ENCODE data around the gene EPHA5. TPM values are rescaled to one million over a fixed set of nuclear protein-coding genes. Genes with fewer than 3 reads are reported as not detected.

EPHA5 gene
- total RNA-seq, 1 experiment from 2014 or later, result 0.04 TPM

- TF ChIP-seq ZNF219 (CRISPR knock-in tag; IDR thresholded peaks at IDR 0.05; ENCODE audit: borderline replicate concordance) (no peak), SOX15 (CRISPR knock-in tag; IDR thresholded peaks at IDR 0.05) (no peak)
Observed at GRCh38 chr4:65392488-65392887, 277.8 kb downstream of the EPHA5 start (continued).

- DNase-seq (ENCODE audit: low spot score) (no peak), ATAC-seq (no peak)
- H3K27me3 Mint-ChIP-seq (ENCODE audit: low read depth), result no peaks in the 10 kb centered on the region
- H3K4me3 Mint-ChIP-seq, result no peak overlapping the region
- no peak overlapping the region for H3K27ac Mint-ChIP-seq
- CTCF ChIA-PET, result no interaction called here
- TF ChIP-seq SP1 (CRISPR knock-in tag; conservative IDR thresholded peaks at IDR 0.05) (no peak), USF1 (CRISPR knock-in tag; IDR thresholded peaks at IDR 0.05) (no peak), TCF7 (CRISPR knock-in tag; IDR thresholded peaks at IDR 0.05; ENCODE audit: low read depth) (no peak), NFE2L1 (CRISPR knock-in tag; IDR thresholded peaks at IDR 0.05) (no peak), FOXP4 (CRISPR knock-in tag; IDR thresholded peaks at IDR 0.05) (no peak)
- POLR2A ChIA-PET, result no interaction called here
- H3K4me1 Mint-ChIP-seq, result peaks cover 4% of the 10 kb centered on the region; the same call in 1 of the 2 replicates
- H3K9me3 Mint-ChIP-seq, result peaks cover 30% of the 10 kb centered on the region
- H3K36me3 Mint-ChIP-seq, result peaks cover 2% of the 10 kb centered on the region; the same call in 1 of the 2 replicates
Observed at GRCh38 chr4:65391814-65392213, 278.5 kb downstream of the EPHA5 start.

GRCh38 chr4:65391382-65391781 lies 278.9 kb downstream of the EPHA5 start:
- H3K4me1 Mint-ChIP-seq, result peaks cover 4% of the 10 kb centered on the region; the same call in 1 of the 2 replicates
- H3K4me3 Mint-ChIP-seq, result no peak overlapping the region
- ChIA-PET POLR2A (no interaction called here), CTCF (no interaction called here)
- peaks cover 27% of the 10 kb centered on the region for H3K9me3 Mint-ChIP-seq
- no peaks in the 10 kb centered on the region for H3K27me3 Mint-ChIP-seq (ENCODE audit: low read depth)
- H3K27ac Mint-ChIP-seq, result no peak overlapping the region
- H3K36me3 Mint-ChIP-seq, result peaks cover 2% of the 10 kb centered on the region; the same call in 1 of the 2 replicates
- ATAC-seq, result no peak
- DNase-seq (ENCODE audit: low spot score), result no peak
- TF ChIP-seq KAT7 (CRISPR knock-in tag; IDR thresholded peaks at IDR 0.05; ENCODE audit: borderline replicate concordance), result no peak
- no peak for TF ChIP-seq E2F4 (CRISPR knock-in tag; IDR thresholded peaks at IDR 0.05; ENCODE audit: borderline replicate concordance, low read depth)
- TF ChIP-seq PREB (CRISPR knock-in tag; IDR thresholded peaks at IDR 0.05; ENCODE audit: borderline replicate concordance), result no peak
- no peak for TF ChIP-seq TEAD4 (CRISPR knock-in tag; IDR thresholded peaks at IDR 0.05)
- no peak for TF ChIP-seq ESRRA (CRISPR knock-in tag; IDR thresholded peaks at IDR 0.05; ENCODE audit: borderline replicate concordance)
- no peak for TF ChIP-seq NR2C2 (CRISPR knock-in tag; IDR thresholded peaks at IDR 0.05)
- no peak for TF ChIP-seq TEAD1 (CRISPR knock-in tag; IDR thresholded peaks at IDR 0.05)
- TF ChIP-seq ZNF232 (CRISPR knock-in tag; IDR thresholded peaks at IDR 0.05), result no peak
- TF ChIP-seq IRF2 (CRISPR knock-in tag; IDR thresholded peaks at IDR 0.05; ENCODE audit: borderline replicate concordance, low read depth), result no peak
- TF ChIP-seq ATF2 (CRISPR knock-in tag; IDR thresholded peaks at IDR 0.05; ENCODE audit: borderline replicate concordance, low read depth), result no peak
- no peak for TF ChIP-seq ZNF263 (CRISPR knock-in tag; IDR thresholded peaks at IDR 0.05; ENCODE audit: low read depth)
- no peak for TF ChIP-seq SOX15 (CRISPR knock-in tag; IDR thresholded peaks at IDR 0.05)
- no peak for TF ChIP-seq CTCF (IDR thresholded peaks at IDR 0.05)
- TF ChIP-seq FOXJ3 (CRISPR knock-in tag; IDR thresholded peaks at IDR 0.05; ENCODE audit: borderline replicate concordance), result no peak
- no peak for TF ChIP-seq ZNF281 (CRISPR knock-in tag; IDR thresholded peaks at IDR 0.05)
- TF ChIP-seq ZBTB43 (CRISPR knock-in tag; IDR thresholded peaks at IDR 0.05), result no peak

Measured in WTC11 (cell line).